Measurements from ENCODE around the gene FEN1. TPM values are rescaled to one million over a fixed set of nuclear protein-coding genes. Genes with fewer than 3 reads are reported as not detected.

FEN1 gene
- total and polyA plus RNA-seq, 2 of the 13 experiments (the other 11 are each of a cell fraction or from before 2014, with no cell fraction given), result 12.4 to 102 TPM

GRCh38 chr11:61828629-61829407 is 36.1 kb downstream of the FEN1 start (continued):
- TF ChIP-seq MLX (CRISPR knock-in tag; IDR thresholded peaks at IDR 0.05), result no peak
- no peak; the same call in 1 of the 2 replicates for TF ChIP-seq GATAD1 (CRISPR knock-in tag; IDR thresholded peaks at IDR 0.05)
- no peak for TF ChIP-seq ZNF335 (CRISPR knock-in tag; IDR thresholded peaks at IDR 0.05)
- TF ChIP-seq ZSCAN25 (CRISPR knock-in tag; IDR thresholded peaks at IDR 0.05), result no peak
- no peak for TF ChIP-seq SSRP1 (CRISPR knock-in tag; IDR thresholded peaks at IDR 0.05)
- no peak for TF ChIP-seq MIER3 (CRISPR knock-in tag; IDR thresholded peaks at IDR 0.05; ENCODE audit: borderline replicate concordance)
- no peak for TF ChIP-seq ZNF576 (CRISPR knock-in tag; IDR thresholded peaks at IDR 0.05)
- peak; percentile 44 for TF ChIP-seq ZNF574 (CRISPR knock-in tag; IDR thresholded peaks at IDR 0.05)
- no peak for TF ChIP-seq ZNF839 (CRISPR knock-in tag; IDR thresholded peaks at IDR 0.05; ENCODE audit: borderline replicate concordance)
- no peak for TF ChIP-seq NBN (conservative IDR thresholded peaks at IDR 0.05)
- no peak for TF ChIP-seq AKAP8 (CRISPR knock-in tag; IDR thresholded peaks at IDR 0.05)
- TF ChIP-seq MNT (IDR thresholded peaks at IDR 0.05), result no peak
- no peak for TF ChIP-seq SP140L (CRISPR knock-in tag; IDR thresholded peaks at IDR 0.05; ENCODE audit: borderline replicate concordance)
- no peak for TF ChIP-seq SIX1 (CRISPR knock-in tag; IDR thresholded peaks at IDR 0.05; ENCODE audit: borderline replicate concordance)
- TF ChIP-seq GFI1 (CRISPR knock-in tag; IDR thresholded peaks at IDR 0.05; ENCODE audit: borderline replicate concordance), result no peak
- no peak for TF ChIP-seq BCL6 (CRISPR knock-in tag; IDR thresholded peaks at IDR 0.05)
- TF ChIP-seq ZNF468 (CRISPR knock-in tag; IDR thresholded peaks at IDR 0.05), result no peak
- no peak for TF ChIP-seq ATF1 (CRISPR knock-in tag; IDR thresholded peaks at IDR 0.05)
- no peak for TF ChIP-seq SUZ12 (IDR thresholded peaks at IDR 0.05; ENCODE audit: low read depth, low read length)
- no peak for TF ChIP-seq ZBTB42 (CRISPR knock-in tag; IDR thresholded peaks at IDR 0.05)
- TF ChIP-seq ZNF709 (CRISPR knock-in tag; IDR thresholded peaks at IDR 0.05), result peak; percentile 53; the same call in 1 of the 2 replicates
- no peak for TF ChIP-seq ZNF879 (CRISPR knock-in tag; IDR thresholded peaks at IDR 0.05)
- TF ChIP-seq AGO2 (optimal IDR thresholded peaks at IDR 0.05; ENCODE audit: low read depth, low read length), result peak; percentile 26
- TF ChIP-seq TFE3 (CRISPR knock-in tag; IDR thresholded peaks at IDR 0.05), result no peak; the same call in 1 of the 2 replicates
- TF ChIP-seq ZNF484 (CRISPR knock-in tag; IDR thresholded peaks at IDR 0.05; ENCODE audit: borderline replicate concordance, low read depth), result no peak
- no peak for TF ChIP-seq ZNF224 (CRISPR knock-in tag; IDR thresholded peaks at IDR 0.05)
